ENCODE results near the gene RUSC1. TPM values are rescaled to one million over a fixed set of nuclear protein-coding genes. Genes with fewer than 3 reads are reported as not detected.

Gene RUSC1
- total RNA-seq, 1 experiment from 2014 or later: 42.2 TPM

DNA sequence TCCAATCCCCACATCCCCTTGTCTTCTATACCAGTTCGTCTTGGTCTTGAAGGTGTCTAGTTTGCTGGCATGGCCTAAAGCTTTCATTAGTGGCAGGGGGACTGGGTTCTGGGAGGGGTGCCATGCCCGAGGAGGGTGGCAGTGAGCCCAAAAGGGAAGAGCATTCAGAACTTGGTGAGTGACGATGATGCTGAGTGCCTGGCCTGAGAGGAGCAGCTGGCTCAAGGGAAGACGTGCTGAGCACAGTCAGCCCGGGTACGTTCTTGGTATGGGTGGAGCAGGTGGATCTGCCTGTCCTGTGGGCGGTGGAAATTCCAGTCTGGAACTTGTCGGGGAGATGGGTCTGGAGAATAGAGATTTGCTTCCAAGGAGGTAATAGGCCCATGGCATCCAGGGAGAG is 7.4 kb upstream of the RUSC1 start:
- Histone ChIP-seq H3K27me3 (replicated peaks; ENCODE audit: insufficient read depth, low read depth, low read length, poor library complexity) (no peaks in the 10 kb centered on the region), H3K4me1 (ENCODE audit: insufficient read depth, low read length, poor library complexity, severe bottlenecking) (peaks cover 13% of the 10 kb centered on the region), H3K9me3 (ENCODE audit: low read depth, low read length, poor library complexity, severe bottlenecking) (no peaks in the 10 kb centered on the region), H3K4me3 (ENCODE audit: low read depth, low read length, poor library complexity, severe bottlenecking) (no peak overlapping the region), H3K36me3 (ENCODE audit: insufficient read depth, low read length, poor library complexity, severe bottlenecking) (peaks cover 66% of the 10 kb centered on the region), H3K27ac (ENCODE audit: low read depth, low read length, poor library complexity, severe bottlenecking) (no peak overlapping the region)
- no TSS peak for BruUV-seq (replicated peaks)
- no peak for DNase-seq (ENCODE audit: low spot score)
- TF ChIP-seq, protein P1, sequence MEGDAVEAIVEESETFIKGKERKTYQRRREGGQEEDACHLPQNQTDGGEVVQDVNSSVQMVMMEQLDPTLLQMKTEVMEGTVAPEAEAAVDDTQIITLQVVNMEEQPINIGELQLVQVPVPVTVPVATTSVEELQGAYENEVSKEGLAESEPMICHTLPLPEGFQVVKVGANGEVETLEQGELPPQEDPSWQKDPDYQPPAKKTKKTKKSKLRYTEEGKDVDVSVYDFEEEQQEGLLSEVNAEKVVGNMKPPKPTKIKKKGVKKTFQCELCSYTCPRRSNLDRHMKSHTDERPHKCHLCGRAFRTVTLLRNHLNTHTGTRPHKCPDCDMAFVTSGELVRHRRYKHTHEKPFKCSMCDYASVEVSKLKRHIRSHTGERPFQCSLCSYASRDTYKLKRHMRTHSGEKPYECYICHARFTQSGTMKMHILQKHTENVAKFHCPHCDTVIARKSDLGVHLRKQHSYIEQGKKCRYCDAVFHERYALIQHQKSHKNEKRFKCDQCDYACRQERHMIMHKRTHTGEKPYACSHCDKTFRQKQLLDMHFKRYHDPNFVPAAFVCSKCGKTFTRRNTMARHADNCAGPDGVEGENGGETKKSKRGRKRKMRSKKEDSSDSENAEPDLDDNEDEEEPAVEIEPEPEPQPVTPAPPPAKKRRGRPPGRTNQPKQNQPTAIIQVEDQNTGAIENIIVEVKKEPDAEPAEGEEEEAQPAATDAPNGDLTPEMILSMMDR (conservative IDR thresholded peaks at IDR 0.05; ENCODE audit: low read depth, low read length): no peak
- no peak for TF ChIP-seq EZH2 (IDR thresholded peaks at IDR 0.05; ENCODE audit: borderline replicate concordance, low read depth, low read length, poor library complexity, severe bottlenecking)
- POLR2A ChIA-PET (ENCODE audit: low non-redundant PET): no interaction called here
- CTCF ChIA-PET: interaction anchor here (0.6 kb wide), 1 partner anchor 64 kb away, joined by 3 read pairs; no protein-coding TSS in a partner anchor
- intact Hi-C loops (cut with micrococcal nuclease; ENCODE audit: unreplicated experiment): no loop called here

DNA sequence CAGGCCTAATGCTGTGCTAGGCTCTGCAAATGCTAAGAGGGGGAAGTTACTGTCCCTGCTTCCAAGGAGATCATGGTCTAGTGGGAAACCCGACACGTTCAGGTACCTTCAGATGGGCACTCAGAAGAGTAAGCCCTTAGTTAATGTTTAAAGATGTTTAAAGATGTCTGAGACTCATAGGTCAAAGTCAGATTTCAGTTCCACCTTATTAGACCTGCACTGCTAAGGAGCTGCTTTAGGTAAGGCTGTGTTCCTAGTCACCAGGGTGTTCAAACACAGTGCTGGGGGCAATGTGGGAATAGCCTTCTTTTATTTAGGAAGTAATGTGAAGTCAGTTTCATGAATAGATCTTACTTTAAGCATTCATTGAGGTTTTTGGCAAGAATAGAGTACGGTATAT is 3.8 kb upstream of the RUSC1 start:
- H3K4me3 ChIP-seq (ENCODE audit: low read depth, low read length, poor library complexity, severe bottlenecking): no peak overlapping the region
- no peak for DNase-seq (ENCODE audit: low spot score)
- intact Hi-C loops (cut with micrococcal nuclease; ENCODE audit: unreplicated experiment): no loop called here
- H3K4me1 ChIP-seq (ENCODE audit: insufficient read depth, low read length, poor library complexity, severe bottlenecking): peaks cover 16% of the 10 kb centered on the region
- H3K9me3 ChIP-seq (ENCODE audit: low read depth, low read length, poor library complexity, severe bottlenecking): no peaks in the 10 kb centered on the region
- TF ChIP-seq, protein P1 (conservative IDR thresholded peaks at IDR 0.05; ENCODE audit: low read depth, low read length): no peak
- no peak for TF ChIP-seq EZH2 (IDR thresholded peaks at IDR 0.05; ENCODE audit: borderline replicate concordance, low read depth, low read length, poor library complexity, severe bottlenecking)
- peak overlapping the region; percentile 0 for H3K27ac ChIP-seq (ENCODE audit: low read depth, low read length, poor library complexity, severe bottlenecking)
- BruUV-seq (replicated peaks): TSS peak; percentile 7
- POLR2A ChIA-PET (ENCODE audit: low non-redundant PET): interaction anchor here (0.8 kb wide), 1 partner anchor 10 kb away, joined by 3 read pairs; no protein-coding TSS in a partner anchor
- peaks cover 74% of the 10 kb centered on the region for H3K36me3 ChIP-seq (ENCODE audit: insufficient read depth, low read length, poor library complexity, severe bottlenecking)
- H3K27me3 ChIP-seq (replicated peaks; ENCODE audit: insufficient read depth, low read depth, low read length, poor library complexity): no peaks in the 10 kb centered on the region
- CTCF ChIA-PET: no interaction called here

DNA sequence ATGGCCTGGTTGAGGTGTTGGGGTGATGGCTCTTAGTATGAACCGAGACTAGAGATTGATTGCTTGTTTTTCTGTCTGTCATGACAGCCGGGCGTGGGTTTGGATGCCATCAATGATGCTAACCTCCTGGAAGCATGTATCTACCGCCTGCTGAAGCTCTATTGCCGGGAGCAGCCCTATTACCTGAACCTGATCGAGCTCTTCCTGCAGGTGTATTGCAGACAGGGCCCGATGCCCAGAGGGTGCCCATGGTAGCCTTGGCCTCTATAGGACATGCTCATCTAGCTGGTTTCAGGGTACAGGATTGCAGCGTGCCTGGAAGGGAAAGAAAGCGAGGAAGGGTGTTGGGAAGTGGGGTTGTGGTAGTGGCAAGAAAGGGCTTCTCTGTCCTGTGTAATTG is 2.6 kb upstream of the RUSC1 start:
- Histone ChIP-seq H3K4me3 (ENCODE audit: low read depth, low read length, poor library complexity, severe bottlenecking) (no peak overlapping the region), H3K27ac (ENCODE audit: low read depth, low read length, poor library complexity, severe bottlenecking) (peak overlapping the region; percentile 53), H3K36me3 (ENCODE audit: insufficient read depth, low read length, poor library complexity, severe bottlenecking) (peaks cover 63% of the 10 kb centered on the region), H3K9me3 (ENCODE audit: low read depth, low read length, poor library complexity, severe bottlenecking) (no peaks in the 10 kb centered on the region), H3K4me1 (ENCODE audit: insufficient read depth, low read length, poor library complexity, severe bottlenecking) (peaks cover 21% of the 10 kb centered on the region), H3K27me3 (replicated peaks; ENCODE audit: insufficient read depth, low read depth, low read length, poor library complexity) (no peaks in the 10 kb centered on the region)
- BruUV-seq (replicated peaks): no TSS peak
- no peak for DNase-seq (ENCODE audit: low spot score)
- ChIA-PET POLR2A (ENCODE audit: low non-redundant PET) (no interaction called here), CTCF (no interaction called here)
- intact Hi-C loops (cut with micrococcal nuclease; ENCODE audit: unreplicated experiment): no loop called here
- no peak for TF ChIP-seq EZH2 (IDR thresholded peaks at IDR 0.05; ENCODE audit: borderline replicate concordance, low read depth, low read length, poor library complexity, severe bottlenecking)
- TF ChIP-seq, protein P1 (conservative IDR thresholded peaks at IDR 0.05; ENCODE audit: low read depth, low read length): no peak

All from A673 (cell line).